Activated CD4-positive, alpha-beta memory T cell treated with anti-CD3 and anti-CD28 coated beads, Interleukin-2, amount 10 ng/mL, durations not matched to agents 7 days and 5 days (primary cell): ENCODE results near the gene DFFA. TPM values are rescaled to one million over a fixed set of nuclear protein-coding genes. Genes with fewer than 3 reads are reported as not detected.

Experiments
- CTCF ChIA-PET: fragments of 350-600 bp; sonication (Branson Sonifier 250); formaldehyde crosslinking; loops from one replicate; lab custom pipeline; 2021; ENCODE audit warnings: antibody characterized with exemption, inconsistent platforms; lab: Charles Lee
- POLR2A ChIA-PET: fragments of 350-600 bp; sonication (Branson Sonifier 250); formaldehyde crosslinking; loops from one replicate; lab custom pipeline; 2021; ENCODE audit warnings: antibody characterized with exemption; lab: Charles Lee
- DNase-seq: peaks from one replicate; pipeline ENCODE4 v3.0.0-alpha.2; 2020
- H3K27ac Mint-ChIP-seq: one replicate; pipeline ENCODE4 v1.8.0; 2021; ENCODE audit warnings: mild to moderate bottlenecking, mixed read lengths
- H3K27me3 Mint-ChIP-seq: one replicate; pipeline ENCODE4 v1.8.0; 2021; ENCODE audit warnings: mixed read lengths
- H3K36me3 Mint-ChIP-seq: one replicate; pipeline ENCODE4 v1.8.0; 2021; ENCODE audit warnings: low read depth, mixed read lengths
- H3K4me1 Mint-ChIP-seq: one replicate; pipeline ENCODE4 v1.8.0; 2021; ENCODE audit warnings: mixed read lengths
- H3K4me3 Mint-ChIP-seq: one replicate; pipeline ENCODE4 v1.8.0; 2021; ENCODE audit warnings: mild to moderate bottlenecking, mixed read lengths
- H3K9me3 Mint-ChIP-seq: one replicate; pipeline ENCODE4 v1.8.0; 2021; ENCODE audit warnings: mixed read lengths
- total RNA-seq, 2 experiments: library from RNA; stranded (reverse); gene quantifications; one replicate each; pipeline ENCODE4 v1.2.3, GENCODE V29; 2021

DFFA gene
- total RNA-seq, 2 experiments from 2014 or later, result 23.5 to 24.2 TPM

DNA sequence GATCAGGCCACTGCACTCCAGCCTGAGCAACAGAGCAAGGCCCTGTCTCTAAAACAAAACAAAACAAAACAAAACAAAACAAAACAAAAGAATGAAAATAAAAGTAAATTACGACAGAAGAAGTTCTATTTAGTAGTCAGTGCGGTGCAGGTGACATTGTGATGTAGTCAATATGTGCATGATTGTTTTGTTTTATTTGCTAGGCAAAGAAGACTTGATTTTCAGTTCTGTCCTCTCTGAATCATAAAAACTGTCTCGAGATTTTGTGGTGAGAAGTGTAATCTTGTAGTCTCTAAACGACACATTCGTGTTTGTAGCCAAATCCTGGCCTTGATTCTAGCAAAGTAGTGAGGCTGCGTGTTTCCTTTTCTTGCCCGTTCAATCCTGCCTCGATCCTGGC is 25.9 kb upstream of the DFFA start:
- CTCF ChIA-PET, result interaction anchor here (0.5 to 8.0 kb wide), 5 partner anchors 9 to 753 kb away, joined by 3 to 153 read pairs (median 4); no protein-coding TSS in a partner anchor
- Mint-ChIP-seq H3K27ac (peak overlapping the region; percentile 41), H3K9me3 (no peaks in the 10 kb centered on the region), H3K4me3 (no peak overlapping the region), H3K4me1 (peaks cover 60% of the 10 kb centered on the region), H3K36me3 (peaks cover 8% of the 10 kb centered on the region), H3K27me3 (no peaks in the 10 kb centered on the region)
- POLR2A ChIA-PET, result interaction anchor here (6.9 kb wide), 1 partner anchor 11 kb away, joined by 49 read pairs; no protein-coding TSS in a partner anchor
- DNase-seq, result no peak

DNA sequence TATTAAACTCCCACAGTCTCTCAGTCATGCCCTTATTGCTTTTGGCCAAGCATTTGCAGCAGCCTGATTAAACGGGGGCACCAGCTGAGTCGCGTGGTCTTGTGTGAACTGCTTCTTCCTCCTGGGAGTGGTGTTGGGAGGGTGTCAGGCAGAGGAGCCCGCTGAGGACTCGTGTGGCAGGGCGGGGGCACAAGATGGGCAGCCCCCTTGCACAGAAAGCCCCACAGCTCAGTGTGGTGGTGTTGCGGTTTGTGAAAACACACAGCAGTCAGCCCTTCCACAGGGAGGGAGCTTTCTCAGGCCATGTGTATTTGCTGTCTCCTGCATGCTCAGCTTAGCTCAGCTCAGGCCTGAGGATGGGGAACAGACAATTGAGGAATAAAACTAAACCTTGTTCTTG is 24.8 kb upstream of the DFFA start:
- Mint-ChIP-seq H3K27me3 (no peaks in the 10 kb centered on the region), H3K4me3 (no peak overlapping the region), H3K27ac (no peak overlapping the region), H3K4me1 (peaks cover 56% of the 10 kb centered on the region), H3K9me3 (no peaks in the 10 kb centered on the region), H3K36me3 (peaks cover 8% of the 10 kb centered on the region)
- no peak for DNase-seq
- ChIA-PET CTCF (interaction anchor here (1.1 to 8.0 kb wide), 4 partner anchors 10 to 413 kb away, joined by 3 to 153 read pairs (median 8); partner anchors contain the start of gene CENPS), POLR2A (interaction anchor here (0.6 to 6.9 kb wide), 2 partner anchors 12 to 536 kb away, joined by 3 to 49 read pairs; no protein-coding TSS in a partner anchor)

GRCh38 chr1:10495952-10496351 is 23.6 kb upstream of the DFFA start:
- H3K36me3 Mint-ChIP-seq, result peaks cover 8% of the 10 kb centered on the region
- DNase-seq, result no peak
- H3K27me3 Mint-ChIP-seq, result no peaks in the 10 kb centered on the region
- ChIA-PET POLR2A (interaction anchor here (3.6 to 6.9 kb wide), 2 partner anchors 13 to 66 kb away, joined by 30 to 49 read pairs; partner anchors contain the start of gene CENPS), CTCF (interaction anchor here (1.1 to 8.0 kb wide), 5 partner anchors 11 to 542 kb away, joined by 5 to 153 read pairs (median 8); partner anchors contain the start of gene CENPS)
- peak overlapping the region; percentile 75 for H3K4me3 Mint-ChIP-seq
- H3K4me1 Mint-ChIP-seq, result peaks cover 51% of the 10 kb centered on the region
- peak overlapping the region; percentile 87 for H3K27ac Mint-ChIP-seq
- H3K9me3 Mint-ChIP-seq, result no peaks in the 10 kb centered on the region

DNA sequence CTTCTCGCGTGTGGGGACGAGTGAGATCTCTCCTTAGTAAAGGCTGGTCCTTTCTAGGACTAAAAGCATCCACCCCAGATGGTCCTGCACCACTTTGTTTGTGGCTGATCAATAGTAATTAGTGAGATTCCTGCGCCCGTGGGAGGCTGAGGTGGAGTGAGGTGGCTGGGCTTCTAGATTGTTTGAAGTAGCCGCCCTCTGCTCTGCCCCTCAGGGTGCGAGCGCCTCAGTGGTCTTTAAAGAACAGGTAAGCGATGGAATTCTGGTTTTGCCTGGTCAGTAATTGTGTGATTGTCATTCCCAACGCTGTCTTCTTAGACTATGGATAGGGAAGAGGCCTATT is 23.1 kb upstream of the DFFA start:
- Mint-ChIP-seq H3K4me1 (peaks cover 51% of the 10 kb centered on the region), H3K27me3 (no peaks in the 10 kb centered on the region), H3K9me3 (no peaks in the 10 kb centered on the region), H3K4me3 (peak overlapping the region; percentile 75), H3K36me3 (peaks cover 8% of the 10 kb centered on the region), H3K27ac (peak overlapping the region; percentile 87)
- CTCF ChIA-PET, result interaction anchor here (0.7 to 8.0 kb wide), 29 partner anchors 10 to 542 kb away, joined by 3 to 153 read pairs (median 7); partner anchors contain the start of genes CENPS, CORT, DFFA and PEX14
- POLR2A ChIA-PET, result interaction anchor here (1.2 to 6.9 kb wide), 6 partner anchors 10 to 374 kb away, joined by 3 to 49 read pairs (median 10); partner anchors contain the start of genes CENPS and PEX14
- DNase-seq, result no peak

DNA sequence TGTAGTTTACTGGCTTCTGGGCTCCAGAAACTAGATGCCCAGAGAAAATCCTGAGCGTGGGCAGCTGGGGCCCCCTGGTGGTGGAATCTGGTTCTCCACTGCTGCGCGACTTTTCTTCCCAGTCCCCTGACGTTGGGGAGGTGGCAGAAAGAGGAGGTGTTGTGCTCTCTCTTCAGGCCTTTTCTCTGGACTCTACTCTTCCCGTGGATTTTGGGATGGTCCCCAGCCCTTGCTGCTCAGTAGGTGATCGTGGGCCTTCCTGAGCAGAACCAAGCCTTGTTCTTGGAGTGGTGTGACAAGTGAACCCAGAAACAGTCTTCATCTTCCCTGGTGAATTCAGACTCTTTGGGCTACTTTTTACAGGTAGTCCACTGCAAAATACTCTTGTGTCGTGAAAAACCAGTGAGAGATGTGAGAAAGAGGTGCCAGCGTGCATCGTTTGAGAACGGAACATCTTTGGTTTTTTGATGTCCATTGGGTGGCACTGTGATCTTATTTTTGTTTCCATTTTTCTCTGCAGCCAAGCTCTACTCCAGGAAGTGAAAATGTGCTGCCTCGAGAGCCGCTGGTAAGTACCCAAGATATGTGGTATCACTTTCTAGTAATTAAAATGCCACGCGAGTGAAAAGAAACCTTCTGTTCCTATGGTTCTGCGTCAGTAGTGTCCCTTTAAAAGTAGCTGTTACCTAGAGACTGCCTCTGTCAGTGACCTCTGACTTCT is 22.6 kb upstream of the DFFA start:
- no peaks in the 10 kb centered on the region for H3K9me3 Mint-ChIP-seq
- CTCF ChIA-PET, result interaction anchor here (0.7 to 8.0 kb wide), 39 partner anchors 9 to 543 kb away, joined by 3 to 153 read pairs (median 4); partner anchors contain the start of genes CENPS, CORT, DFFA and PEX14
- peaks cover 52% of the 10 kb centered on the region for H3K4me1 Mint-ChIP-seq
- peak; percentile 85 for DNase-seq
- H3K27me3 Mint-ChIP-seq, result no peaks in the 10 kb centered on the region
- peak overlapping the region; percentile 87 for H3K27ac Mint-ChIP-seq
- H3K4me3 Mint-ChIP-seq, result peak overlapping the region; percentile 75
- H3K36me3 Mint-ChIP-seq, result peaks cover 8% of the 10 kb centered on the region
- POLR2A ChIA-PET, result interaction anchor here (0.5 to 6.9 kb wide), 9 partner anchors 9 to 530 kb away, joined by 3 to 49 read pairs (median 5); partner anchors contain the start of genes CENPS and PEX14

DNA sequence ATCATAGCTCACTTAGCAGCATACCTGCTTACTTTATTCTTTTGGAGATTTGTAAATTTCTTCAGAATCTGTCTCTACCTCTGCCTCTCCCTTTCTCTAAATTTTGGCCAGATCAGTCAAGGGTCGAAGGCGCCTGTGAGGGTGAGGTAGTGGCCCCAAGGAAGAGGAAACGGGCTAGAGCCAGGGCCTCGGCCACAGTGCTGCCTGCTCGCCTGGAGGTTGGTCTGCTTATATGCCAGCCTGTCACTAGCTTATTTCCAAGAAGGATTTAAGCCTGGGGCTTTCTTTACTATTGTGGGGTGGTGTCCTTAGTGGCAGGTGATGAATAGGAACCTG is 22.1 kb upstream of the DFFA start:
- POLR2A ChIA-PET, result interaction anchor here (0.5 to 6.9 kb wide), 10 partner anchors 9 to 530 kb away, joined by 3 to 49 read pairs (median 4); partner anchors contain the start of genes CENPS and PEX14
- Mint-ChIP-seq H3K4me1 (peaks cover 53% of the 10 kb centered on the region), H3K36me3 (peaks cover 8% of the 10 kb centered on the region)

DNA sequence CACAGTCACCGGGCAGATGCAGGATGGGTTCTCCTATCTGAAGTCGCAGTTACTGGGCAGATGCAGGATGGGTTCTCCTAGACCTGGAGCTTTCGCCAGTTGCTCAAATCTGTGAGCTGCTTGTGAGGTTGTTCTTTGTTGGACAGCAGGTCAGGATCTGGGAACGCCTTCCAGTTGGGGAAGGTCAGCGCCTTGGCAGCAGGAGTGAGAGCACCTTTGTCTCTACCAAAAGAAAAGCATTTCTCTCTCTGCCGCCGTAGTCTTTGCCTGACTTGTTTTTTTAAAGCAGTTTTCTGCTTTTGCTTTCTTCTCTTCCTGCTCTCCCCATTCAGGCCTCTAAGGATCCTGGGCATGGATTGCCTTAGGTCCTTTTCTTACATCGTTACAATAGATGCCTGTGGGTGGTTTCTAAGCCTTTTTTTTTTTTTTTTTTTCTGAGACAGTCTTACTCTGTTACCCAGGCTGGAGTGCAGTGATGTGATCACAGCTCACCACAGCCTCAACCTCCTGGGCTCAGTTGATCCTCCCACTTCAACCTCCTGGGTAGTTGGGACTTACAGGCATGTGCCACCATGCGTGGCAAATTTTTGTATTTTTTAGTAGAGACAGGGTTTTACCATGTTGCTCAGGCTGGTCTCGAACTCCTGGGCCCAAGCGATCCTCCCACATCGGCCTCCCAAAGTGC is 18.1 kb upstream of the DFFA start:
- no peaks in the 10 kb centered on the region for H3K9me3 Mint-ChIP-seq
- no peak overlapping the region for H3K4me3 Mint-ChIP-seq
- ChIA-PET POLR2A (interaction anchor here (1.0 kb wide), 1 partner anchor 60 kb away, joined by 3 read pairs; the partner anchor contains the start of gene CENPS), CTCF (interaction anchor here (0.7 to 5.3 kb wide), 3 partner anchors 48 to 400 kb away, joined by 3 to 106 read pairs (median 3); partner anchors contain the start of gene CENPS)
- no peak for DNase-seq
- peaks cover 21% of the 10 kb centered on the region for H3K4me1 Mint-ChIP-seq
- peaks cover 5% of the 10 kb centered on the region for H3K36me3 Mint-ChIP-seq
- H3K27ac Mint-ChIP-seq, result no peak overlapping the region
- no peaks in the 10 kb centered on the region for H3K27me3 Mint-ChIP-seq

More for the DNA sequence above, 22.1 kb upstream of the DFFA start:
- no peak for DNase-seq
- Mint-ChIP-seq H3K4me3 (no peak overlapping the region), H3K27ac (peak overlapping the region; percentile 87), H3K9me3 (no peaks in the 10 kb centered on the region), H3K27me3 (no peaks in the 10 kb centered on the region)
- CTCF ChIA-PET, result interaction anchor here (0.6 to 8.0 kb wide), 33 partner anchors 9 to 544 kb away, joined by 3 to 153 read pairs (median 4); partner anchors contain the start of genes CENPS, CORT, DFFA and KIF1B

GRCh38 chr1:10489291-10490055 is 17.1 kb upstream of the DFFA start:
- ChIA-PET CTCF (interaction anchor here (0.6 to 1.0 kb wide), 2 partner anchors 52 to 272 kb away, joined by 3 to 5 read pairs; no protein-coding TSS in a partner anchor), POLR2A (interaction anchor here (0.9 to 1.0 kb wide), 2 partner anchors 59 to 60 kb away, joined by 3 to 4 read pairs; partner anchors contain the start of gene CENPS)
- Mint-ChIP-seq H3K27me3 (no peaks in the 10 kb centered on the region), H3K4me1 (peaks cover 12% of the 10 kb centered on the region), H3K36me3 (peaks cover 9% of the 10 kb centered on the region), H3K4me3 (no peak overlapping the region), H3K27ac (no peak overlapping the region), H3K9me3 (no peaks in the 10 kb centered on the region)
- DNase-seq, result no peak

DNA sequence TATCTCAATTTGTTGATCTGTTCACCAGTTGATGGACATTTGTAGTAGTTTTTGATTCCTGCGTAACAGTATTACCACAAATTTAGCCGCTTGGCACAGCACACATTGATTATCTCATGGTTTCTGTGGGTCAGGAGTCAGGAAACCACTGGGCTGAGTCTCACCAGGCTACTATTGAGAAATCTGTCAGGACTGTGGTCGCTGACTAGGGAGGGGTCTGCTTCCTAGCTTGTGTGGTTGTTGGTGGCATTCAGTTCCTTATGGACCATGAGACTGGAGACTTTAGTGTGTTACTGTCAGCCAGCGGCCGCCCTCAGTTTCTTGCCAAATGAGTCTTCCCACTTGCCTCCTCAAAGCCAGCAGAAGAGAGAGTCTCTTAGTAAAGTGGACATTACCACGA is 12.2 kb upstream of the DFFA start:
- no peak for DNase-seq
- POLR2A ChIA-PET, result interaction anchor here (2.3 kb wide), 1 partner anchor 10 kb away, joined by 9 read pairs; no protein-coding TSS in a partner anchor
- Mint-ChIP-seq H3K27ac (no peak overlapping the region), H3K9me3 (no peaks in the 10 kb centered on the region), H3K36me3 (peaks cover 7% of the 10 kb centered on the region), H3K27me3 (no peaks in the 10 kb centered on the region), H3K4me3 (no peak overlapping the region), H3K4me1 (peaks cover 3% of the 10 kb centered on the region)
- CTCF ChIA-PET, result interaction anchor here (0.7 to 2.1 kb wide), 2 partner anchors 10 to 528 kb away, joined by 4 to 21 read pairs; no protein-coding TSS in a partner anchor

- Mint-ChIP-seq H3K27me3 (no peaks in the 10 kb centered on the region), H3K27ac (no peak overlapping the region), H3K9me3 (no peaks in the 10 kb centered on the region), H3K4me1 (peaks cover 13% of the 10 kb centered on the region), H3K4me3 (no peak overlapping the region), H3K36me3 (peaks cover 6% of the 10 kb centered on the region)
- no peak for DNase-seq
- ChIA-PET CTCF (no interaction called here), POLR2A (no interaction called here)
These were observed 8.3 kb upstream of the DFFA start for GRCh38 chr1:10480614-10481013.

GRCh38 chr1:10479296-10479695 is 7.0 kb upstream of the DFFA start:
- DNase-seq, result no peak
- Mint-ChIP-seq H3K36me3 (peaks cover 10% of the 10 kb centered on the region), H3K4me3 (no peak overlapping the region), H3K27me3 (no peaks in the 10 kb centered on the region), H3K9me3 (no peaks in the 10 kb centered on the region), H3K4me1 (peaks cover 23% of the 10 kb centered on the region), H3K27ac (no peak overlapping the region)
- ChIA-PET CTCF (no interaction called here), POLR2A (no interaction called here)
